Measurements from ENCODE around the gene ADCY6.

The ADCY6 gene

DNA sequence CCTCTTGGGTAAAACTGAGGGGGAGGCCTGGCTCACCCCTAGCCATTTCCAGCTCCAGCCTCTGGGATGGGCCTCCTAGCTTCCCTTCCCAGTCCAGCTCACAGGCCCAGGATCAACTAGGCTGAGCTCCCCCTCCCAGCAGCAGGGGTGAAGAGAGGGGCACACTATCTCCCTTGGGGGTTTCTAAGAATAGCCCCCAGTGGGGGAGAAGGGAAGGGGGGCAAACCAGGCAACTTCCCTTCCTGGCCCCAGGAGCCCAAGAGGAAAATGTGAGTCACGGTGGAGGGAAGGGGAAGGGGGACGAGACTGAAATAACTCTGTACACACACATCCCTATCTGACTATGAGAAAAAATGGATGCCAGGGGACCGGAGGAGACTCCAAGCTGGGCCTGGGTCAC, 9.0 kb downstream of the ADCY6 start:
- TF ChIP-seq, protein P1, sequence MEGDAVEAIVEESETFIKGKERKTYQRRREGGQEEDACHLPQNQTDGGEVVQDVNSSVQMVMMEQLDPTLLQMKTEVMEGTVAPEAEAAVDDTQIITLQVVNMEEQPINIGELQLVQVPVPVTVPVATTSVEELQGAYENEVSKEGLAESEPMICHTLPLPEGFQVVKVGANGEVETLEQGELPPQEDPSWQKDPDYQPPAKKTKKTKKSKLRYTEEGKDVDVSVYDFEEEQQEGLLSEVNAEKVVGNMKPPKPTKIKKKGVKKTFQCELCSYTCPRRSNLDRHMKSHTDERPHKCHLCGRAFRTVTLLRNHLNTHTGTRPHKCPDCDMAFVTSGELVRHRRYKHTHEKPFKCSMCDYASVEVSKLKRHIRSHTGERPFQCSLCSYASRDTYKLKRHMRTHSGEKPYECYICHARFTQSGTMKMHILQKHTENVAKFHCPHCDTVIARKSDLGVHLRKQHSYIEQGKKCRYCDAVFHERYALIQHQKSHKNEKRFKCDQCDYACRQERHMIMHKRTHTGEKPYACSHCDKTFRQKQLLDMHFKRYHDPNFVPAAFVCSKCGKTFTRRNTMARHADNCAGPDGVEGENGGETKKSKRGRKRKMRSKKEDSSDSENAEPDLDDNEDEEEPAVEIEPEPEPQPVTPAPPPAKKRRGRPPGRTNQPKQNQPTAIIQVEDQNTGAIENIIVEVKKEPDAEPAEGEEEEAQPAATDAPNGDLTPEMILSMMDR (IDR thresholded peaks at IDR 0.05; ENCODE audit: low read depth, low read length): no peak
- no peak for DNase-seq
- H3K27me3 ChIP-seq (ENCODE audit: insufficient read depth, low read depth, severe bottlenecking): no peaks in the 10 kb centered on the region
- H3K27ac ChIP-seq: no peak overlapping the region
- no peaks in the 10 kb centered on the region for H3K9me3 ChIP-seq (ENCODE audit: severe bottlenecking)
- peaks cover 18% of the 10 kb centered on the region for H3K36me3 ChIP-seq
- no peak overlapping the region for H3K4me3 ChIP-seq (ENCODE audit: low read depth, low read length)

DNA sequence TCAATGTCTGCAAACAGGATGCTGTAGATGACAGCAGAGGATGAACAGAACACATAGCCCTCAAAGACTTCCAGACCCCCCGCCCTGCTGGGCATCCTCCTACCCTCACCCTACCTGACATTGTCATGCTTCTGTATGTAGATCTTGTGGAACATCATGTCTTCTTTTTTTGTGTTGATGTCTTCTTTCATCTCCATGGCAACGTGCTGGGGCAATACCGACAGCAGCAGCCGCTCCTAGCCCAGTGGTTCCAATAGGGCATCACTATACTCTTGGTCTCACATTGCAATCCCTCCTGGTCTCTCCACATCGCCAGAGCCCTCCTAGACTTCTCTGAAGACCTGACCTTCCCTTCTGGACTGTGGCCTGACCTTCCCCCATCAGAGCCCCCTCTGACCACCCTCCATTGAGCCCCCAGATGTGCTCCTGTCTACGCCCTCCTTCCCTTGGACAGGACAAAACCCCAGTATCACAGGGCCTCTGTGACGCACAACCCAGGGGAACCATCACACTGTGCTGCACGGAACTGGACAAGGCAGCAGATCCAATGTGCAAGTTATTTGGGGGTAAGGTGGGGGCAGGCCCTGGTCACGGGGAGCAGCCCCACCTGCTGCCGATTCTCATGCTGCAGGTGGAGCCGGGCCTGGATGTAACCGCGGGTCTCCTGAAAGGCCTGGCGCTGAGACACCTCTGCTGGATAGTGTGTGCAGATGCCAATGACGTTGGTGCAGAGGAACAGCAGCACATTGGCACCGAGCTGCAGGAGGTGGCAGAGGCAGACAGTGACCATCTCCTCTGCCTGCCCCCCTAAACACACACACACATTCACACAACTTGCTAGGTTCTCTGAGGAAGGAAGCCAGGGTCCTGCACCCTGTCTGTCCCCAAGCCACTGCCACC, 11.1 kb downstream of the ADCY6 start:
- TF ChIP-seq, protein P1 (IDR thresholded peaks at IDR 0.05; ENCODE audit: low read depth, low read length): no peak
- Histone ChIP-seq H3K4me3 (ENCODE audit: low read depth, low read length) (no peak overlapping the region), H3K27ac (no peak overlapping the region), H3K36me3 (peaks cover 36% of the 10 kb centered on the region), H3K9me3 (ENCODE audit: severe bottlenecking) (no peaks in the 10 kb centered on the region), H3K27me3 (ENCODE audit: insufficient read depth, low read depth, severe bottlenecking) (no peaks in the 10 kb centered on the region)
- DNase-seq: no peak

DNA sequence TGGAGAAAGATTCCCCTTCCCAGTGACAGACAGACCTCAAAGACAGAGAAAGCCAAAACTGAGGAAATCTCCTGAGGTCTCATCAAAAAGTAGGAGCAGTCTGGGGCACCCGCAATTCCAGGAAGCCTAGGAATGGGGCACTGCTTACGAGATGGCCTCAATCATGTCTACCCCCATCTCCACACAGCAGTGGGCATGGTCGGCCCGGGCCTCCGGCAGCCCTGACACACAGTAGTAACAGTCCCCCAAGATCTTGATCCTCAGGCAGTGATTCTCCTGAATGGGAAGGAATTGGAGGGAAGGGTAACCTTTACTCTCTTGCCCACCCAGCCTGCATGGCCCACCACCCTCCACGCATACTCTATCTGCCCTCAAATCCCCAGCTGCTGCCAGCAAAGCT, 11.9 kb downstream of the ADCY6 start:
- no peak overlapping the region for H3K27ac ChIP-seq
- no peaks in the 10 kb centered on the region for H3K9me3 ChIP-seq (ENCODE audit: severe bottlenecking)
- DNase-seq: no peak
- TF ChIP-seq, protein P1 (IDR thresholded peaks at IDR 0.05; ENCODE audit: low read depth, low read length): no peak
- H3K27me3 ChIP-seq (ENCODE audit: insufficient read depth, low read depth, severe bottlenecking): no peaks in the 10 kb centered on the region
- peaks cover 44% of the 10 kb centered on the region for H3K36me3 ChIP-seq
- no peak overlapping the region for H3K4me3 ChIP-seq (ENCODE audit: low read depth, low read length)

DNA sequence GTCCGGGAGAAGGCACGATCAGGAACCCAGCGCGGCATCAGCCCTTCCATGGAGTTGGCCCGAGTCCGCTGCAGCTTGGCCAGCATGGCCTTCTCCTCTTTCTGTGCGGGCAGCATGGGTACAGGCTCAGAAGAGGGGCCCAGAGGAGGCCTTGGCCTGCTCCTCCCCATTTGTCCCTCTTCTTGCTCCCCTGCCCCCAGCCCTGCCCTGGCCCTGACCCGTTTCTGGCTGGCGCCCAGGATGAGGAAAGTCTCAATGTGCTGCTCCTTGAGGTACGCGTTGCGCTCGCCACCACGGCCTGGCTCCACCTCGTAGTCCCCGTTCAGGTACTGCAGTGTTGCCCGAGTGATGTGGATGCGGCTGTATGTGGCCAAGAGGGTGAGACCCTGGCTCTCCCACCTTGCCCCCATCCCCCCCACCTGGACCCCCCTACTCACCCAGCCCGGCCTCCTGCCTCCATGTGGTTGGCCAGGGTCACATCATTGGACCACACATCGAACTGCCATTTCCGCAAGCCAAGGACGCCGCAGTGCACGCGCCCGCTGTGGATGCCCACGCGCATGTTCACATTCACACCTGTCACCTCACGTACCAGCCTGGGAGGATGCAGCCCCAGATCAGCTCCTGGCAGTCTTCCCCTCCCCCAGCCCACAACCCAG, 12.8 kb downstream of the ADCY6 start:
- Histone ChIP-seq H3K36me3 (peaks cover 53% of the 10 kb centered on the region), H3K4me3 (ENCODE audit: low read depth, low read length) (no peak overlapping the region), H3K9me3 (ENCODE audit: severe bottlenecking) (no peaks in the 10 kb centered on the region), H3K27me3 (ENCODE audit: insufficient read depth, low read depth, severe bottlenecking) (no peaks in the 10 kb centered on the region), H3K27ac (no peak overlapping the region)
- TF ChIP-seq, protein P1 (IDR thresholded peaks at IDR 0.05; ENCODE audit: low read depth, low read length): no peak
- no peak for DNase-seq

DNA sequence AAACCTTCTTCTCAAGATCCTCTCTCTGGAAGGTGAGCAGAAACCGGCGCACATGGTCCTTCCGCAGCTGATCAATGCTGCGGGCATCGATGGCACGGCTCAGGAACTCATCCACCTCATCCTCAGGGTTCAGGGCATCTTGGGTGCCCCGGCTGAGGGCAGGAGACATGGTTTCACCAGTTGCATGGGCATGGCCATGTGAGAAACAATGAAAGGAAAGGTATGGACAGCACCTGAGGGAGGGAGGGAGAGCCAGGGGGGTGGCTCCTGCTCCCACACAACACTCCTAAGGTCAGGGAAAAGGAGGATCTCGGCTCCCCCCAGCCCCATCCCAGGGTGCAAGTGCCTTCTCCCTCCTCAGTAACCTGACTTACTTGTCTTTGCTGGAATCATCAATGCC, 13.6 kb downstream of the ADCY6 start:
- Histone ChIP-seq H3K36me3 (peaks cover 61% of the 10 kb centered on the region), H3K9me3 (ENCODE audit: severe bottlenecking) (no peaks in the 10 kb centered on the region), H3K4me3 (ENCODE audit: low read depth, low read length) (no peak overlapping the region), H3K27me3 (ENCODE audit: insufficient read depth, low read depth, severe bottlenecking) (no peaks in the 10 kb centered on the region), H3K27ac (no peak overlapping the region)
- no peak for DNase-seq
- TF ChIP-seq, protein P1 (IDR thresholded peaks at IDR 0.05; ENCODE audit: low read depth, low read length): no peak

All from WERI-Rb-1 (cell line).